NCI-H2196 (cell line): ENCODE results near the gene OTOGL.
A peak's percentile ranks its signal among the peaks of the same experiment; 100 is the strongest.
"Not testable (repeated sequence)": the region's sequence is repeated elsewhere in the genome, so short reads cannot be mapped to it uniquely, and the experiment has no call there.

Experiments used
- DNase-seq: peaks from one replicate; lab custom pipeline; 2025; ENCODE audit not compliant: unreplicated experiment; lab: John Stamatoyannopoulos, UW

Gene OTOGL

GRCh38 chr12:80269803-80270552, 170.6 kb downstream of the OTOGL start:
- DNase-seq = peak; percentile 42

- DNase-seq = no peak
These were observed 172.4 kb downstream of the OTOGL start for GRCh38 chr12:80271780-80272179.

GRCh38 chr12:80272387-80272915, 173.1 kb downstream of the OTOGL start:
- no peak for DNase-seq

- DNase-seq = no peak
These were observed 173.8 kb downstream of the OTOGL start for GRCh38 chr12:80273144-80273543.

GRCh38 chr12:80277732-80278131, 178.4 kb downstream of the OTOGL start:
- no peak for DNase-seq

- DNase-seq = no peak
These were observed 182.9 kb downstream of the OTOGL start for GRCh38 chr12:80282226-80282625.

- DNase-seq = no peak
These were observed 183.4 kb downstream of the OTOGL start for GRCh38 chr12:80282761-80283160.

- no peak for DNase-seq
These were observed 191.9 kb downstream of the OTOGL start for GRCh38 chr12:80291108-80291754.

GRCh38 chr12:80293347-80293746, 194.0 kb downstream of the OTOGL start:
- no peak for DNase-seq

GRCh38 chr12:80293759-80294158, 194.4 kb downstream of the OTOGL start:
- DNase-seq = no peak

- DNase-seq = no peak
These were observed 199.9 kb downstream of the OTOGL start for GRCh38 chr12:80299219-80299618.

- no peak for DNase-seq
These were observed 200.6 kb downstream of the OTOGL start for GRCh38 chr12:80299976-80300375.

- DNase-seq = not testable (repeated sequence)
These were observed 208.1 kb downstream of the OTOGL start for GRCh38 chr12:80307436-80307835.

- DNase-seq = no peak
These were observed 213.9 kb downstream of the OTOGL start for GRCh38 chr12:80313209-80313608.

- DNase-seq = no peak
These were observed 215.4 kb downstream of the OTOGL start for GRCh38 chr12:80314741-80315140.

- no peak for DNase-seq
These were observed 216.9 kb downstream of the OTOGL start for GRCh38 chr12:80316222-80316621.

GRCh38 chr12:80317307-80317706, 218.0 kb downstream of the OTOGL start:
- no peak for DNase-seq

- DNase-seq = no peak
These were observed 218.6 kb downstream of the OTOGL start for GRCh38 chr12:80317899-80318298.

- DNase-seq = no peak
These were observed 220.9 kb downstream of the OTOGL start for GRCh38 chr12:80320121-80320678.

GRCh38 chr12:80321653-80322052, 222.3 kb downstream of the OTOGL start:
- no peak for DNase-seq

- no peak for DNase-seq
These were observed 226.0 kb downstream of the OTOGL start for GRCh38 chr12:80325167-80325959.
